HL-60 (cell line): ENCODE data around the gene LURAP1L.

Experiments
- CTCF ChIP-seq: IDR thresholded peaks from one replicate; pipeline ENCODE4 v1.5.1; 2011; ENCODE audit warnings: low read length, control low read depth, inconsistent platforms; ENCODE audit not compliant: insufficient read depth
- GABPA ChIP-seq: IDR thresholded peaks from 2 replicates; pipeline ENCODE4 v1.6.1; 2012; ENCODE audit warnings: low read depth
- REST ChIP-seq: IDR thresholded peaks from 2 replicates; pipeline ENCODE4 v1.6.1; 2012; ENCODE audit warnings: low read depth; ENCODE audit not compliant: insufficient replicate concordance

- TF ChIP-seq CTCF (no peak), REST (no peak), GABPA (no peak)
These were observed 10.7 kb upstream of the LURAP1L start for GRCh38 chr9:12764150-12764549.
